OCI-LY3 (cell line): Measurements from ENCODE around the gene KCTD13.
"Not testable (repeated sequence)": the region's sequence is repeated elsewhere in the genome, so short reads cannot be mapped to it uniquely, and the experiment has no call there.

Experiments used
- H2AFZ ChIP-seq: fragments of 200-600, 300-600 bp; shearing (Covaris generic); 2 replicates; pipeline ENCODE4 v1.6.0; 2014; ENCODE audit warnings: antibody characterized with exemption, low read depth, low read length
- H3K27ac ChIP-seq: fragments of 200-600, 300-600 bp; sonication (generic); 2 replicates; pipeline ENCODE4 v1.5.1; 2014; ENCODE audit warnings: mild to moderate bottlenecking, low read length, moderate library complexity, mixed read lengths
- H3K27me3 ChIP-seq: fragments of 200-600, 300-600 bp; sonication (generic); 2 replicates; pipeline ENCODE4 v1.6.1; 2014; ENCODE audit warnings: low read depth, low read length, mixed read lengths
- H3K36me3 ChIP-seq: fragments of 200-600, 300-600 bp; sonication (generic); replicated peaks from 2 replicates; pipeline ENCODE3; 2014; ENCODE audit warnings: low read depth, low read length, mixed read lengths
- H3K4me1 ChIP-seq: fragments of 300-600, 200-600 bp; sonication (generic); 2 replicates; pipeline ENCODE4 v1.6.1; 2014; ENCODE audit warnings: low read length, mixed read lengths
- H3K4me2 ChIP-seq: fragments of 200-600, 300-600 bp; sonication (generic); 2 replicates; pipeline ENCODE4 v1.6.1; 2014; ENCODE audit warnings: low read length, mixed read lengths
- H3K4me3 ChIP-seq: fragments of 300-600, 200-600 bp; sonication (generic); 2 replicates; pipeline ENCODE4 v1.5.1; 2014; ENCODE audit warnings: antibody characterized with exemption, mild to moderate bottlenecking, low read length, moderate library complexity
- H3K79me2 ChIP-seq: fragments of 300-600, 200-600 bp; shearing (Covaris generic); 2 replicates; pipeline ENCODE4 v1.6.1; 2014; ENCODE audit warnings: mild to moderate bottlenecking, low read length, mixed read lengths
- H3K9ac ChIP-seq: fragments of 300-600, 200-600 bp; shearing (Covaris generic); 2 replicates; pipeline ENCODE4 v1.6.0; 2014; ENCODE audit warnings: mild to moderate bottlenecking, low read length, moderate library complexity
- H3K9me3 ChIP-seq: fragments of 200-600, 300-600 bp; shearing (Covaris generic); 2 replicates; pipeline ENCODE4 v1.6.1; 2014; ENCODE audit warnings: low read length, mixed read lengths; ENCODE audit not compliant: insufficient read depth
- H4K20me1 ChIP-seq: fragments of 200-600, 300-600 bp; sonication (generic); 2 replicates; pipeline ENCODE4 v1.6.1; 2016; ENCODE audit warnings: low read length, mixed read lengths; ENCODE audit not compliant: insufficient read depth
- EZH2phosphoT487 ChIP-seq: fragments of 200-600 bp; shearing (Covaris generic); IDR thresholded peaks from 2 replicates; pipeline ENCODE4 v1.6.1; 2018; ENCODE audit warnings: antibody characterized with exemption, mixed run types, low read depth
- TF ChIP-seq, protein P1 (sequence below): fragments of 200-600, 300-600 bp; sonication (generic); IDR thresholded peaks from 2 replicates; pipeline ENCODE4 v1.5.1; 2014; ENCODE audit warnings: antibody characterized with exemption, low read length, low read depth

Gene KCTD13

DNA sequence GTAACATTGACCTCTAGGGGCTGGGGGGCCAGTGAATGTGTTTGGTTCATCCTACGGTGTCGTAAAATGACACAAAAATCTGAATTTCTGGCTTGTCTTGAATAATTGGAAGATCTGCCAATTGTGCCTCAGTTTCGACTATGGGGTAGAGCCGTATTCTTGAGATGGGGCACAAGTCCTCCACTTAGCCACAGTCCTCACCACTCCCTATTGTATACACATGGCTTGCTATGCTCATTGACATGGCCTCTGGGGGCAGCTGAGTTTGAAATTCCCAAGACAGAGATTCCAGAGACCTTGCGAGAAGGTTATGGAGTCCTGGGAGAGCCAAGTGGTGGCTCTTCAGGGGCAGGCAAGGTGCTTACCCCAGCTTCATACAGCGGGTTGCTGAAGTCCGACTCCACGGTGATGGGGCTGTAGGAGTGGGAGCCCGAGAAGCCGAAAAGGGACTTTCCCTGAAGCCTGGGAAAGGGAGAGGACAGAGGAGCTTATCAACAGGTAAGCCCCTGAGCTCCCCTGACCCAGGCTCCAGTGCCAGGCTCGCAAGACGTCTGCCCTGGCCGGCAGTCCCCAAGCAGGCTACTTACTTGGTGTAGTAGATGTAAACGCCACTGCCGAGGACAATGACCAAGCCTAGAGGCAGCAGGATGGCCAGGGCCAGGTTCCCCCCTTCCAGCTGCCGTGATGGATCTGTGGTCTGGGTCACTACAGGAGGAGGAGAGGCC, 54.0 kb downstream of the KCTD13 start:
- no peak overlapping the region for H3K4me2 ChIP-seq
- H2AFZ ChIP-seq = no peak overlapping the region
- H3K4me3 ChIP-seq = no peak overlapping the region
- TF ChIP-seq, protein P1, sequence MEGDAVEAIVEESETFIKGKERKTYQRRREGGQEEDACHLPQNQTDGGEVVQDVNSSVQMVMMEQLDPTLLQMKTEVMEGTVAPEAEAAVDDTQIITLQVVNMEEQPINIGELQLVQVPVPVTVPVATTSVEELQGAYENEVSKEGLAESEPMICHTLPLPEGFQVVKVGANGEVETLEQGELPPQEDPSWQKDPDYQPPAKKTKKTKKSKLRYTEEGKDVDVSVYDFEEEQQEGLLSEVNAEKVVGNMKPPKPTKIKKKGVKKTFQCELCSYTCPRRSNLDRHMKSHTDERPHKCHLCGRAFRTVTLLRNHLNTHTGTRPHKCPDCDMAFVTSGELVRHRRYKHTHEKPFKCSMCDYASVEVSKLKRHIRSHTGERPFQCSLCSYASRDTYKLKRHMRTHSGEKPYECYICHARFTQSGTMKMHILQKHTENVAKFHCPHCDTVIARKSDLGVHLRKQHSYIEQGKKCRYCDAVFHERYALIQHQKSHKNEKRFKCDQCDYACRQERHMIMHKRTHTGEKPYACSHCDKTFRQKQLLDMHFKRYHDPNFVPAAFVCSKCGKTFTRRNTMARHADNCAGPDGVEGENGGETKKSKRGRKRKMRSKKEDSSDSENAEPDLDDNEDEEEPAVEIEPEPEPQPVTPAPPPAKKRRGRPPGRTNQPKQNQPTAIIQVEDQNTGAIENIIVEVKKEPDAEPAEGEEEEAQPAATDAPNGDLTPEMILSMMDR = no peak
- no peak for TF ChIP-seq EZH2phosphoT487
- H3K27ac ChIP-seq = no peak overlapping the region
- H3K36me3 ChIP-seq = no peaks in the 10 kb centered on the region
- no peaks in the 10 kb centered on the region for H3K79me2 ChIP-seq
- H3K9ac ChIP-seq = no peak overlapping the region
- no peaks in the 10 kb centered on the region for H3K27me3 ChIP-seq
- H4K20me1 ChIP-seq = no peaks in the 10 kb centered on the region
- no peaks in the 10 kb centered on the region for H3K9me3 ChIP-seq
- H3K4me1 ChIP-seq = peaks cover 4% of the 10 kb centered on the region

DNA sequence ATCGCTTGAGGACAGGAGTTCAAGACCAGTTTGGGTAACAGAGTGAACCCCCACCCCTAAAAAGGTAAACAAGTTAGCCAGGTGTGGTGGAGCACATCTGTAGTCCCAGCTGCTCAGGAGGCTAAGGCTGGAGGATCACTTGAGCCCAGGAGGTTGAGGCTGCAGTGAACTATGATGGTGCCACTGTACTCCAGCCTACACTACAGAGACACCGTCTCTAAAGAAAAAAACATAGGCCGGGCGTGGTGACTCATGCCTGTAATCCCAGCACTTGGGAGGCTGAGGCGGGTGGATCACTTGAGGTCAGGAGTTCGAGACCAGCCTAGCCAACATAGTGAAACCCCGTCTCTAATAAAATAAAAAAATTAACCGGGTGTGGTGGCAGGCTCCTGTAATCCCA, 57.0 kb downstream of the KCTD13 start:
- not testable (repeated sequence) for H3K9ac ChIP-seq, H3K36me3 ChIP-seq, H3K4me2 ChIP-seq, H2AFZ ChIP-seq, H3K9me3 ChIP-seq, H3K79me2 ChIP-seq, H3K4me3 ChIP-seq, H3K4me1 ChIP-seq, H3K27ac ChIP-seq, H4K20me1 ChIP-seq, H3K27me3 ChIP-seq

- Histone ChIP-seq H3K79me2 (no peaks in the 10 kb centered on the region), H3K4me1 (peaks cover 3% of the 10 kb centered on the region; the same call in 1 of the 2 replicates), H3K36me3 (no peaks in the 10 kb centered on the region), H4K20me1 (no peaks in the 10 kb centered on the region), H3K9ac (no peak overlapping the region), H3K27ac (no peak overlapping the region), H3K27me3 (no peaks in the 10 kb centered on the region), H3K9me3 (no peaks in the 10 kb centered on the region), H3K4me3 (no peak overlapping the region), H3K4me2 (no peak overlapping the region), H2AFZ (no peak overlapping the region)
- TF ChIP-seq EZH2phosphoT487 = no peak
- TF ChIP-seq, protein P1 = no peak
These were observed 57.5 kb downstream of the KCTD13 start for GRCh38 chr16:29868396-29869009.

GRCh38 chr16:29864205-29864604, 61.8 kb downstream of the KCTD13 start:
- H3K4me3 ChIP-seq = no peak overlapping the region
- H3K9ac ChIP-seq = no peak overlapping the region
- TF ChIP-seq EZH2phosphoT487 = no peak
- TF ChIP-seq, protein P1 = no peak
- peaks cover 10% of the 10 kb centered on the region for H3K79me2 ChIP-seq
- H3K27me3 ChIP-seq = no peaks in the 10 kb centered on the region
- peaks cover 9% of the 10 kb centered on the region for H3K4me1 ChIP-seq
- H3K36me3 ChIP-seq = no peaks in the 10 kb centered on the region
- H3K4me2 ChIP-seq = peak overlapping the region; percentile 98; the same call in 1 of the 2 replicates
- no peak overlapping the region for H2AFZ ChIP-seq
- H4K20me1 ChIP-seq = no peaks in the 10 kb centered on the region
- no peak overlapping the region for H3K27ac ChIP-seq
- H3K9me3 ChIP-seq = no peaks in the 10 kb centered on the region
